Head of caudate nucleus (tissue), 42 donors: Measurements from ENCODE around the gene SLIT3.

Source experiments
- DNase-seq, 42 donors: peaks; one replicate each; pipeline versions ENCODE4 v3.0.0 to v3.0.0-alpha.2; 2020 to 2021; ENCODE audit warnings: mixed read lengths in 7 of 42
- intact Hi-C: fragments of 100-400 bp; cut with DNase I; formaldehyde crosslinking; loops from one replicate; pipeline ENCODE4 v1.15.0; 2022

SLIT3 gene

DNA sequence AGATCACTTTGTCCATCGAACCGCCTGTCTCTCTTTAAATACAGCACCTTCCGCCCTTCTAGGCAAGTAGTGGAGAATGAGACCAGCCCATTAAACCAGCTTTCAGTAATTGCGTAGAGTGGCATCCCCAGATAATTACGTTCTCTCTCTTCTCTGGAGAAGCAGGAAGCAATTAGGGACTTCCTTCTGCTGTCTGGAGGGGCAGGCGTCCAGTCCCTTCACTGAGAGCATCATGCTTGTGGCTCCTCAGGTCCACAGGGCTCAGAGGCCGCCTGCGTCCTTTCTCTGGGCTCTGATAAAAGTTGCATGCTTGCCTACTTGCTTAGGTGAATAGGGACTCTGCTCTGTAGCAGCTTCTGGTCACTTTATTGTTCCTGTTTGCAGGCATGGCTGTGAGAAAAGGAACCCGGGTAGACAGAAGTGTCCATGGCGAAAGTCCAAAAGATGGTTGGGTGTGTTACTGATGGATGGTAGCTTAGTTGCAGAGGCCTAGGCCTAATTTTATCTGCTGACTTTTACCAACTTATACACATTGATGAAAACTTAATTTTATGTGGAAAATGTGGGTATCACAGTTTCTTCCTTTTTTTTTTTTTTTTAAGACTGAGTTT lies 422.7 kb downstream of the SLIT3 start:
- intact Hi-C loops, result no loop called here
- no peak for DNase-seq

DNA sequence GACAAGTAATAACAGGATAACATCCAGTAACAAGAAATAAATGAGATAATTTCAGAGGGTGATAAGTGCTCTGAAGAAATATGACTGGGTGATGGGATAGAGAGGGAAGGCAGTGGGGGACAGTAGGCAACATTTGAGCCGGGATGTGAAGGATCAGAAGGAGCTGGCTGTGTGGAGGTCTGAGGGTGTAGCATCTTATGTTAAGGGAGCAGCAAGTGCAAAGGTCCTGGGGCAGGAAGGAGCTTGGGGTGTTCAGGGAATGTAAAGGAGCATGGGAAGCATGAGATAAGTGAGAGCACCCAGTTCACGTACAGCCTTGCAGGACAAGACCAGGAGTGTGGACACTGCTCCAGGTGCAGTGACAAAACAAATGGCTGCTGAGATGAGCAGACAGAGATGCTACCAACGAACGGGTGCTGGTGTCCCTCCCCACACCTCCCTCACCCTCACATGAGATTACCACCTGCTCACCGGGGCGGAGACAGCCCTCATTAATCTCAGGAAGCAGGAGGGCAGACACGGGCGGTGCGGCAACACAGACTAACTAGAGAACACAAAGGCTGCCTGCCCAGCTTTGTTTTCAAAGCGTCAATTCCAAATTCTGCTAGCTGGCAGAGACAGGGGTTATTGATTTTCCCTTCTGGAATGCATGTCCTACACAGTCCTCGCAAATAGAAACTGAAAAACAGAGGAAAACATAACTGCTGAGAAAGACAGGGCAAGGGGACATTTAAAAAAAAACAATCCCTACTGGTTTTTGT lies 423.6 kb downstream of the SLIT3 start:
- DNase-seq, result no peak
- intact Hi-C loops, result no loop called here

- DNase-seq, result no peak
- intact Hi-C loops, result no loop called here
These were observed 424.5 kb downstream of the SLIT3 start for GRCh38 chr5:168876419-168876818.

- intact Hi-C loops, result no loop called here
- DNase-seq, result no peak
These were observed 425.1 kb downstream of the SLIT3 start for GRCh38 chr5:168875832-168876231.

- no peak for DNase-seq
- intact Hi-C loops, result no loop called here
These were observed 426.1 kb downstream of the SLIT3 start for GRCh38 chr5:168874713-168875380.

DNA sequence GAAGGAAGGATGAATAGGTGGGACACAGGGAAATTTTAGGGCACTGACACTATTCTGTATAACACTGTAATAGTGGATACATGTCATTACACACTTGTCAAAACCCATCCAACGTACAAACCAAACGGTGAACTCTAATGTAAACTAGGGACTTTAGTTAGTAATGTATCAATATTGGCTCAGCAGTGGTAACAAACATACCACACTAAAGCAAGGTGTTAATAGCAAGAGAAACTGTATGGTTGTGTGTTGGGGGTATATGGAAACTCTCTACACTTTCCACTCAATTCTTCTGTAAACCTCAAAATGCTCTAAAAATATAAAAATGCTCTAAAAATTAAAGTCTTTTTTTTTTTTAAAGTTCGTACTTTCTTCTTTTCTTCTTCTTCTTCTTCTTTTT lies 428.7 kb downstream of the SLIT3 start:
- intact Hi-C loops, result no loop called here
- no peak for DNase-seq

GRCh38 chr5:168870910-168871309 lies 430.0 kb downstream of the SLIT3 start:
- no peak for DNase-seq
- intact Hi-C loops, result no loop called here

DNA sequence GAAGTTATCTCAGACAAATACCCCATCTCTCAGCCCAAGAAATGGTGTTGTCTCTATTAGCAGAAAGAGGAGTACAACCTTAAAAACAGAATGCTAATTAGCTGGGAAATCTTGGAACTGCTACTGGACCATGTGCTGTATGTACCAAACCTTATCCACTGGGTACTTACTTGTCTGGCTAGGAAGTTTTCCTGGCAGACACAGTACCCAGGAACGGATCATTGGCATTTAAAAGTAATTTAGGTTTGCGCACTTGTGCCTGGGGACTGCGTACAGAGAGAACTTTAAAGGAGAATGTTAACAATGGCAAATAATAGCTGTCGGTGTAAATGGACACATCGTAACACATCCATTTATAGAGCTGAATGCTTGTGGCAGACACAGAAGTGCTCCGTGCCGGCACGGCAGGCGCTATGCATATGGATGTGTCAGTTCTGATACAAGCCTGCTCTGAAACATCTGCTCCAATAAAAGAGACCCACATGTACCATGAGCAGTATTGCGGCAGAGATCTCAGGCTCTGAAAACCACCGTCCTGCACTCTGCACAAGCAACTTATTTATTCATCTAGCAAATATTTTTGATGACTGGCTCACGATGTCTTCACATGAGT lies 431.2 kb downstream of the SLIT3 start:
- intact Hi-C loops, result no loop called here
- no peak for DNase-seq

GRCh38 chr5:168867241-168867640 lies 433.7 kb downstream of the SLIT3 start:
- DNase-seq, result no peak
- intact Hi-C loops, result no loop called here

- no peak for DNase-seq
- intact Hi-C loops, result no loop called here
These were observed 435.0 kb downstream of the SLIT3 start for GRCh38 chr5:168865968-168866367.

DNA sequence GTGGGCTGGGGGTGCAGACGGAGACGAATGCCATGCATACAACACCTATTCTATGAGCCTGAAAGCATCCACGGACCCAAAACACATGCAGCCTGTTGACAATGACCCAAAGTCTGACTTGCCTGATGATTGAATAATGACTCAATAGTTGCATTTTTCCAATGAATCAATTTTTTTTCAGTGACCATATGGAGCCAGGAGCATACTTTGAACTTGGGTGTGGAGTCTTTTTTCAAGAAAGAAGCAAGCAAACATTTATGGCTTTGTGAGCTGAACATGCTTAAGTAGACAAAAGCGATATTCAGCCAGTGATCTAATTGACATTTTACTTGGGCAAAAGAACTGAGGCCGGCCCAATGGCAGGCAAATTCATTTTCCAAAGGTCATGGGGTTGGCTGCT lies 437.9 kb downstream of the SLIT3 start:
- DNase-seq, result no peak

DNA sequence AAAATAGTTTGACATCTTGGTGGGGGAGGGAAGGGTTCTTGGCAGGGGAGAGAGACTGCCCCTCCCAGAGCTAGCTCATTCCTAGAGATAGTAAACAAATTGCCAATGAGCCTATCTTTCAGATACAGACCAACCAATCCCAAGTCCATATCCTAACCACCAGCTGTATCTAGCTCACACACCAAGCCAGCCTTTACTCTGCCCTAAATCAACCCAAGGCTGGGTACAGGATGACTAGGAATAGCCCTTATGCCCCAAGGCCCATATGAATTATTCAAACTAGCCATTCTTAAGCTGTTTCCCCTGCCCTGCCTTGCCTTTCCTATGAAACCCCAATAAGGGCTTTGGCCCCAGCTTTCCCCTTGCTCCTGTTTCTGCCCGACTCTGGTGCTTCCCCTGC lies 440.4 kb downstream of the SLIT3 start:
- no peak for DNase-seq
- intact Hi-C loops, result no loop called here

More for the DNA sequence above, 437.9 kb downstream of the SLIT3 start:
- intact Hi-C loops, result no loop called here

DNA sequence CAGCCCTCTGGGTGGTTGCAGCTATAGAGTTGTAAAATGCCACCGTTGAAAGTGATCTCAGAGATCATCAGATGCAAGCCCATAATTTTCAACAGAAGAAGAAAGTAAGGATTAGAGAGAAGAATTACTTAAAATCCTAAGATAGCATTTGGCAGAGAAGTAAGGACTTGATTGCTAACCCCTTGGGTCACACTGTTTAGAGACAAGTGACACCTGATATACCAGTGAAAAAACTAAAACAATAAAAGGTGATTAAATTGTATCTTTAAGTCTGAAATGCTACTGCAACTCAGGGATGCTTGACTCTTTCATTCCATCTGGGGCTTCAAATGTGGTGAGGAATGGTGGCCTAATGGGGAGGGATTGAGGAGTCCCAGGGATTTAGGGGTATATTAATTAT lies 440.9 kb downstream of the SLIT3 start:
- DNase-seq, result no peak
- intact Hi-C loops, result no loop called here

DNA sequence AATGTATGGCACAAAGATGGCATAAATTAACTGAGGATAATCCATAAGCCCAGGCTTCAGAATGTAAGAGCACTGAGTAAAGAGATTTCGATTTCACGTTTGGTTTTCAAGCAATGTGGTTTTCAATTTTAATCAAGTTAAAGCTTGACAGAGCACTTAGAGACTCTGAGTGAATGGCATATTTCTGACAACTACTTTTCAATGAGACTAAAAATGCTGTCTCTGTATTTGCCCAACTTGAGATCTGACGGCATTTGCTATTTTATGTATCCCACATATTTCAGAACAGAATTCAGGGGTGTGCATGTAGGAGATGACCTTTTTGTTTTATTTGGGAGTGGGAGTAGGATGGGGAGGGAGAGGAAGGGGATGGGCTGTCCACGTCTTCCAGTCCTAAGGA lies 441.5 kb downstream of the SLIT3 start:
- intact Hi-C loops, result no loop called here
- DNase-seq, result no peak

GRCh38 chr5:168858994-168859393 lies 441.9 kb downstream of the SLIT3 start:
- intact Hi-C loops, result no loop called here
- DNase-seq, result no peak

GRCh38 chr5:168858371-168858770 lies 442.6 kb downstream of the SLIT3 start:
- intact Hi-C loops, result no loop called here
- no peak for DNase-seq

DNA sequence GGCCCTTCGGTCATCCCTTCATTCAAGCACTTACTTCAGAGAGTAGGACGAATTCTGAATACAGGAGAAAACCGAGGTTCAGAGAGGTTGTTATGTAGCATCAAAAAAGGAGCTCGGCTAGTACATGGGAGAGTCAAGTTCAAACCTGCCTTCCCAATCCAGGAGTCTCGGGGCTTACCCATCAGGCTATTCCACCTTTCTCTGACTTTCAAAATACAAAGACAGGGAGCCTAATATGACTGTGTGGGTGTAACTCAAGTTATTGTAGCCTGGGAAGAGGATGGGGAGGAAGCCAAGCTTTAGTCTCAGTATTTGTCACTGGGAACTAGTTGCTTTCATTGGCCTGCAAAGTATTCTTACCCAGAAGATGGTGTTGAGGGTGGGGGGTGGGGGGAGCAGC lies 447.0 kb downstream of the SLIT3 start:
- intact Hi-C loops, result no loop called here
- no peak for DNase-seq

DNA sequence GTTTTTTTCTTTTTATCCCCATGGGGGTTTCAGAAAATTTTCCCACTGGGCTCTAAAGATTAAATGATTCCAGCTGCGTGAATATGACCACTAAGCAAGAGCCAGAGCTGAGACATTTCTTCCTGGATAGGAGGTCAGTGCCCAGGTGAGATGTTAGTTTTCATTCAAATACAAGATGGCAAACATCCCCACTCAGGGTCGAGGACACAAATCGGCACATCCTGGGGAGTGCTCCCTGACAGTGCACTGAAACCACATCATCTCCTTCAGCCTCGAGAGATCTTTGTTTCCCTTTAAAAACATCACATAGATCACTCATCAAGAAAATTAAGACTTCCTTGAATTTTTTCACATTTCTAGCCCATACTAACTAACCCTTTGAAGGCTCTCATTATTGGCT lies 448.6 kb downstream of the SLIT3 start:
- DNase-seq, result no peak
- intact Hi-C loops, result no loop called here

DNA sequence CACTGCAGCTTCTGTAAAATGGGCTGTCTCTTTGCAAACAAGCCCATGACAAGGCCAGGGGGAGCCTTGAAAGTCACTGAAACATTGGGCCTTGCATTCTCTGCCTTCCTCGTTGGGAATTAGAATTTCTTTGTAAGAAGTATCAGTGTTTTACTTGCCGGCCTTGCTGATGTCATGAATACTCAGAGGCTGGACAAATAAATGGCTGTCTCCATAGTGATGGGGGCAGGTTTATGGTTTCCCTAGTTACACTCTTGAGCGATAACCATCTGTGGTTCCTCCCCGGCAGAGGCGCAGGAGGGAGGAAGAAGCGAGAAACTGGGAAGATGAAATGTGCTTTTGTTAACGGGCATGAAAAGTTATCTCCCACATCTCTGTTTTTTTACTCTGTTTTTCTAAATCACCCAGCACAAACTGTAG lies 449.0 kb downstream of the SLIT3 start:
- DNase-seq, result no peak
- intact Hi-C loops, result no loop called here

- DNase-seq, result no peak
- intact Hi-C loops, result no loop called here
These were observed 450.3 kb downstream of the SLIT3 start for GRCh38 chr5:168850683-168851082.
